SK-N-SH treated with all-trans-retinoic acid at 6 μM for 48 hours (cell line): ENCODE measurements around the gene GJA8.

ENCODE experiments used
- ATAC-seq: fragments of 200-7000 bp; cut with Tn5 transposase; 3 replicates; pipeline ENCODE4 v1.9.1; 2020; ENCODE audit warnings: mild to moderate bottlenecking, moderate library complexity
- BACH2 ChIP-seq: fragments of 250-450 bp; sonication (Bioruptor Pico); IDR thresholded peaks from 2 replicates; pipeline ENCODE4 v1.9.0; 2021; ENCODE audit warnings: mild to moderate bottlenecking, borderline replicate concordance
- CREB5 ChIP-seq: fragments of 250-450 bp; sonication (Bioruptor Pico); IDR thresholded peaks from 2 replicates; pipeline ENCODE4 v1.5.1; 2020; ENCODE audit warnings: low read depth, mild to moderate bottlenecking, moderate library complexity
- CSDC2 ChIP-seq: fragments of 250-450 bp; sonication (Bioruptor Pico); IDR thresholded peaks from 2 replicates; pipeline ENCODE4 v1.5.0; 2020; ENCODE audit warnings: mild to moderate bottlenecking, moderate library complexity
- GLIS3 ChIP-seq: fragments of 250-450 bp; sonication (Bioruptor Pico); IDR thresholded peaks from 2 replicates; pipeline ENCODE4 v1.5.0; 2020; ENCODE audit warnings: mild to moderate bottlenecking, moderate library complexity
- OSR1 ChIP-seq: fragments of 250-450 bp; sonication (Bioruptor Pico); IDR thresholded peaks from 2 replicates; pipeline ENCODE4 v1.8.0; 2022; ENCODE audit warnings: moderate library complexity, mild to moderate bottlenecking, inconsistent platforms
- PATZ1 ChIP-seq: fragments of 250-450 bp; sonication (Bioruptor Pico); IDR thresholded peaks from 2 replicates; pipeline ENCODE4 v1.8.0; 2020; ENCODE audit warnings: mild to moderate bottlenecking, moderate library complexity, borderline replicate concordance
- POU6F1 ChIP-seq: fragments of 250-450 bp; sonication (Bioruptor Pico); IDR thresholded peaks from 2 replicates; pipeline ENCODE4 v1.8.0; 2021; ENCODE audit warnings: low read depth, mild to moderate bottlenecking, moderate library complexity, borderline replicate concordance
- PPARA ChIP-seq: fragments of 250-450 bp; sonication (Bioruptor Pico); IDR thresholded peaks from 2 replicates; pipeline ENCODE4 v1.5.0; 2020; ENCODE audit warnings: mild to moderate bottlenecking, borderline replicate concordance
- RARB ChIP-seq: fragments of 250-450 bp; sonication (Bioruptor Pico); IDR thresholded peaks from 2 replicates; pipeline ENCODE4 v1.8.0; 2021; ENCODE audit warnings: mild to moderate bottlenecking, moderate library complexity
- SNAI2 ChIP-seq: fragments of 250-450 bp; sonication (Bioruptor Pico); IDR thresholded peaks from 2 replicates; pipeline ENCODE4 v1.5.0; 2020; ENCODE audit warnings: mild to moderate bottlenecking, moderate library complexity
- TOX ChIP-seq: fragments of 250-450 bp; sonication (Bioruptor Pico); IDR thresholded peaks from 2 replicates; pipeline ENCODE4 v1.8.0; 2021; ENCODE audit warnings: mild to moderate bottlenecking, moderate library complexity, borderline replicate concordance
- TSHZ2 ChIP-seq: fragments of 250-450 bp; sonication (Bioruptor Pico); IDR thresholded peaks from 2 replicates; pipeline ENCODE4 v1.5.0; 2020; ENCODE audit warnings: mild to moderate bottlenecking, moderate library complexity
- ZC3H10 ChIP-seq: fragments of 250-450 bp; sonication (Bioruptor Pico); IDR thresholded peaks from 2 replicates; pipeline ENCODE4 v1.5.1; 2021; ENCODE audit warnings: mild to moderate bottlenecking, moderate library complexity
- ZFP3 ChIP-seq: fragments of 250-450 bp; sonication (Bioruptor Pico); IDR thresholded peaks from 2 replicates; pipeline ENCODE4 v1.5.0; 2020; ENCODE audit warnings: mild to moderate bottlenecking, moderate library complexity
- ZNF70 ChIP-seq: fragments of 450-650 bp; formaldehyde crosslinking; IDR thresholded peaks from 2 replicates; pipeline ENCODE4 v1.5.0; 2020; ENCODE audit warnings: mild to moderate bottlenecking, moderate library complexity
- ZNF8 ChIP-seq: fragments of 450-650 bp; formaldehyde crosslinking; IDR thresholded peaks from 2 replicates; pipeline ENCODE4 v1.5.0; 2020; ENCODE audit warnings: mild to moderate bottlenecking, moderate library complexity

The GJA8 gene

GRCh38 chr1:147907786-147908509 lies 5.4 kb downstream of the GJA8 start:
- no peak for TF ChIP-seq ZFP3 (CRISPR knock-in tag)
- no peak for TF ChIP-seq PPARA (CRISPR knock-in tag)
- no peak for TF ChIP-seq CREB5 (CRISPR knock-in tag)
- no peak for TF ChIP-seq POU6F1 (CRISPR knock-in tag)
- no peak for TF ChIP-seq CSDC2 (CRISPR knock-in tag)
- TF ChIP-seq ZNF70 (CRISPR knock-in tag), result no peak
- TF ChIP-seq RARB, result no peak
- no peak for TF ChIP-seq BACH2 (CRISPR knock-in tag)
- no peak for TF ChIP-seq GLIS3
- no peak for TF ChIP-seq ZC3H10 (CRISPR knock-in tag)
- no peak for TF ChIP-seq TSHZ2 (CRISPR knock-in tag)
- no peak for TF ChIP-seq SNAI2 (CRISPR knock-in tag)
- TF ChIP-seq OSR1 (CRISPR knock-in tag), result no peak
- ATAC-seq, result no peak

- no peak for ATAC-seq
- no peak for TF ChIP-seq OSR1 (CRISPR knock-in tag)
- no peak for TF ChIP-seq CREB5 (CRISPR knock-in tag)
- no peak for TF ChIP-seq PATZ1 (CRISPR knock-in tag)
- TF ChIP-seq CSDC2 (CRISPR knock-in tag), result no peak
- TF ChIP-seq ZFP3 (CRISPR knock-in tag), result no peak
- no peak for TF ChIP-seq TOX (CRISPR knock-in tag)
- no peak for TF ChIP-seq ZNF8
- TF ChIP-seq POU6F1 (CRISPR knock-in tag), result no peak
These were observed 10.0 kb downstream of the GJA8 start for GRCh38 chr1:147912553-147912952.

- TF ChIP-seq POU6F1 (CRISPR knock-in tag) (no peak), TOX (CRISPR knock-in tag) (no peak), ZNF70 (CRISPR knock-in tag) (no peak), ZFP3 (CRISPR knock-in tag) (no peak)
- no peak for ATAC-seq
These were observed 10.9 kb downstream of the GJA8 start for GRCh38 chr1:147913362-147913942.
